SK-N-SH (cell line): ENCODE data around the gene IPO9. TPM values are rescaled to one million over a fixed set of nuclear protein-coding genes. Genes with fewer than 3 reads are reported as not detected.
A peak's percentile ranks its signal among the peaks of the same experiment; 100 is the strongest.

Experiments
- CTCF ChIA-PET: fragments of 300-600, 350-600 bp; formaldehyde crosslinking; extraction: SDS; loops from one replicate; lab custom pipeline; 2021; lab: Yijun Ruan, JAX
- POLR2A ChIA-PET: fragments of 350-600 bp; sonication (Branson Sonifier 250); formaldehyde crosslinking; extraction: SDS; loops from one replicate; lab custom pipeline; 2020; ENCODE audit warnings: antibody characterized with exemption, inconsistent platforms; lab: Yijun Ruan, JAX
- DNase-seq: peaks from one replicate; pipeline ENCODE4 v3.0.0; 2012
- H2AFZ ChIP-seq: fragments of 200-600 bp; sonication (generic); 2 replicates; pipeline ENCODE4 v1.8.1; 2016; ENCODE audit warnings: antibody characterized with exemption, mild to moderate bottlenecking, low read depth
- H3F3A ChIP-seq: fragments of 200-600 bp; sonication (generic); replicated peaks from 2 replicates; pipeline ENCODE3; 2016; ENCODE audit warnings: antibody characterized with exemption, mild to moderate bottlenecking; ENCODE audit not compliant: insufficient read depth
- H3K27ac ChIP-seq, 2 experiments: fragments of 200-500 bp in 1 of 2; fragments of 200-600 bp in 1 of 2; sonication (Bioruptor generic) in 1 of 2; sonication (generic), shearing (Covaris generic) in 1 of 2; 2 replicates each; pipeline versions ENCODE4 v1.5.1 to v1.6.1; 2014 to 2016; ENCODE audit warnings: low read depth in 2 of 2, inconsistent platforms in 1 of 2, low read length in 1 of 2, mild to moderate bottlenecking in 1 of 2, mixed read lengths in 1 of 2
- H3K27me3 ChIP-seq: fragments of 200-600 bp; sonication (generic), shearing (Covaris generic); 2 replicates; pipeline ENCODE4 v1.6.1; 2016; ENCODE audit warnings: mixed run types; ENCODE audit not compliant: insufficient read depth
- H3K36me3 ChIP-seq, 2 experiments: fragments of 200-500 bp in 1 of 2; fragments of 200-600 bp in 1 of 2; sonication (Bioruptor generic) in 1 of 2; sonication (generic) in 1 of 2; replicated peaks in 1 of 2; 2 replicates each; pipeline versions ENCODE3 to v1.5.1; 2014 to 2016; ENCODE audit warnings: low read length in 1 of 2, mild to moderate bottlenecking in 1 of 2; ENCODE audit not compliant: insufficient read depth in 2 of 2, control insufficient read depth in 1 of 2
- H3K4me1 ChIP-seq, 2 experiments: fragments of 200-500 bp in 1 of 2; fragments of 200-600 bp in 1 of 2; sonication (Bioruptor generic) in 1 of 2; sonication (generic), shearing (Covaris generic) in 1 of 2; 2 replicates each; pipeline versions ENCODE4 v1.5.1 to v1.6.1; 2014 to 2016; ENCODE audit warnings: low read depth in 1 of 2, low read length in 1 of 2, mixed run types in 1 of 2; ENCODE audit not compliant: insufficient read depth in 2 of 2, control insufficient read depth in 1 of 2
- H3K4me2 ChIP-seq: fragments of 200-600 bp; sonication (generic), shearing (Covaris generic); 2 replicates; pipeline ENCODE4 v1.6.1; 2017; ENCODE audit warnings: mixed run types
- H3K4me3 ChIP-seq, 2 experiments: fragments of 200-500 bp in 1 of 2; fragments of 200-600 bp in 1 of 2; sonication (Bioruptor generic) in 1 of 2; sonication (generic), shearing (Covaris generic) in 1 of 2; 2 replicates each; pipeline versions ENCODE4 v1.5.1 to v1.8.1; 2014 to 2016; ENCODE audit warnings: low read depth in 2 of 2, inconsistent platforms in 1 of 2, low read length in 1 of 2, mild to moderate bottlenecking in 1 of 2, mixed read lengths in 1 of 2, moderate library complexity in 1 of 2
- H3K79me2 ChIP-seq: fragments of 200-600 bp; sonication (generic); 2 replicates; pipeline ENCODE4 v1.8.1; 2017; ENCODE audit warnings: mild to moderate bottlenecking; ENCODE audit not compliant: insufficient read depth
- H3K9ac ChIP-seq: fragments of 200-600 bp; sonication (generic); 2 replicates; pipeline ENCODE4 v1.6.1; 2017; ENCODE audit warnings: mixed run types
- H3K9me2 ChIP-seq: fragments of 200-600 bp; sonication (generic); 2 replicates; pipeline ENCODE4 v1.6.1; 2017; ENCODE audit warnings: mixed run types
- H3K9me3 ChIP-seq: fragments of 200-600 bp; sonication (generic); 2 replicates; pipeline ENCODE4 v1.6.1; 2017; ENCODE audit warnings: mixed run types, mild to moderate bottlenecking, moderate library complexity
- H4K20me1 ChIP-seq: fragments of 200-600 bp; sonication (generic); 2 replicates; pipeline ENCODE4 v1.6.1; 2017; ENCODE audit warnings: mild to moderate bottlenecking, mixed run types; ENCODE audit not compliant: insufficient read depth
- CHD2 ChIP-seq: fragments of 150-350 bp; IDR thresholded peaks from 2 replicates; pipeline ENCODE4 v1.6.1; 2018; ENCODE audit warnings: low read length; ENCODE audit not compliant: partially characterized antibody
- CTCF ChIP-seq: fragments of 200-600 bp; sonication (generic); IDR thresholded peaks from 2 replicates; pipeline ENCODE4 v1.6.1; 2017; ENCODE audit warnings: antibody characterized with exemption, mild to moderate bottlenecking, moderate library complexity
- FOXJ3 ChIP-seq: sonication (generic); formaldehyde crosslinking; IDR thresholded peaks from 2 replicates; pipeline ENCODE4 v1.5.1; 2020; ENCODE audit warnings: mild to moderate bottlenecking, missing genetic modification reagents
- GABPA ChIP-seq: IDR thresholded peaks from 2 replicates; pipeline ENCODE4 v1.4.0; 2012; ENCODE audit warnings: low read depth, mild to moderate bottlenecking
- MXI1 ChIP-seq: IDR thresholded peaks from 2 replicates; pipeline ENCODE4 v1.6.1; 2012; ENCODE audit warnings: mild to moderate bottlenecking, low read depth, low read length, improper control_type of control experiment
- RAD21 ChIP-seq: IDR thresholded peaks from 2 replicates; pipeline ENCODE4 v1.6.1; 2012; ENCODE audit warnings: mild to moderate bottlenecking, low read length
- RCOR1 ChIP-seq: fragments of 150-350 bp; IDR thresholded peaks from 2 replicates; pipeline ENCODE4 v1.6.1; 2017; ENCODE audit warnings: antibody characterized with exemption, low read length
- REST ChIP-seq: IDR thresholded peaks from 2 replicates; pipeline ENCODE4 v1.6.1; 2012; ENCODE audit warnings: mild to moderate bottlenecking, low read depth, low read length, moderate library complexity
- SMC3 ChIP-seq: IDR thresholded peaks from 2 replicates; pipeline ENCODE4 v1.6.1; 2012; ENCODE audit warnings: low read depth, low read length, improper control_type of control experiment
- YY1 ChIP-seq: IDR thresholded peaks from 2 replicates; pipeline ENCODE4 v1.4.0; 2012; ENCODE audit warnings: low read depth, mild to moderate bottlenecking
- ZBTB33 ChIP-seq: IDR thresholded peaks from 2 replicates; pipeline ENCODE4 v1.4.0; 2012; ENCODE audit warnings: low read depth, borderline replicate concordance
- WGBS: methylation state at CpG from one replicate; pipeline ENCODE4 v1.1.6; 2017; ENCODE audit warnings: low lambda C conversion rate; 5-methylcytosine and 5-hydroxymethylcytosine counted together
- polyA plus RNA-seq, 3 experiments: library from polyadenylated mRNA; depleted of rRNA; stranded (reverse); fragments of >200 nt; gene quantifications; 2 replicates each; pipeline ENCODE4 v1.2.3, GENCODE V29; 2012
- TF ChIP-seq, protein P1 (sequence below): IDR thresholded peaks from 2 replicates; pipeline ENCODE4 v1.4.0; 2012; ENCODE audit warnings: low read depth
- TF ChIP-seq, protein P2 (sequence below): fragments of 150-350 bp; IDR thresholded peaks from 2 replicates; pipeline ENCODE4 v1.6.1; 2016; ENCODE audit warnings: mild to moderate bottlenecking, low read depth, low read length

IPO9 gene
- polyA plus RNA-seq, 1 of the 3 experiments (the other 2 are of a cell fraction) = 24.5 TPM

GRCh38 chr1:201848230-201848629 lies 19.3 kb downstream of the IPO9 start:
- H3K27ac ChIP-seq = peak overlapping the region in 1 of 2 experiments; percentile 86; a peak in 2 of 4 replicates
- no peak for DNase-seq
- no peak overlapping the region for H3K9ac ChIP-seq
- H3K4me3 ChIP-seq = no peak overlapping the region
- H4K20me1 ChIP-seq = peaks cover 9% of the 10 kb centered on the region
- peaks cover 73% of the 10 kb centered on the region for H3F3A ChIP-seq
- ChIA-PET CTCF (interaction anchor here (0.8 to 3.1 kb wide), 6 partner anchors 10 to 55 kb away, joined by 3 to 12 read pairs (median 3); no protein-coding TSS in a partner anchor), POLR2A (no interaction called here)
- peaks cover 5 to 34% of the 10 kb centered on the region in 2 experiments for H3K4me1 ChIP-seq
- H3K36me3 ChIP-seq = peaks cover 42 to 57% of the 10 kb centered on the region in 2 experiments
- H3K9me2 ChIP-seq = no peaks in the 10 kb centered on the region
- no peaks in the 10 kb centered on the region for H3K9me3 ChIP-seq
- H3K79me2 ChIP-seq = peaks cover 82% of the 10 kb centered on the region
- TF ChIP-seq CTCF (no peak), REST (no peak), SMC3 (no peak), CHD2 (no peak), ZBTB33 (no peak), GABPA (no peak), RCOR1 (no peak), YY1 (no peak), MXI1 (no peak), RAD21 (no peak), FOXJ3 (CRISPR knock-in tag) (no peak)
- TF ChIP-seq, protein P1, sequence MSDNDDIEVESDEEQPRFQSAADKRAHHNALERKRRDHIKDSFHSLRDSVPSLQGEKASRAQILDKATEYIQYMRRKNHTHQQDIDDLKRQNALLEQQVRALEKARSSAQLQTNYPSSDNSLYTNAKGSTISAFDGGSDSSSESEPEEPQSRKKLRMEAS = no peak
- TF ChIP-seq, protein P2, sequence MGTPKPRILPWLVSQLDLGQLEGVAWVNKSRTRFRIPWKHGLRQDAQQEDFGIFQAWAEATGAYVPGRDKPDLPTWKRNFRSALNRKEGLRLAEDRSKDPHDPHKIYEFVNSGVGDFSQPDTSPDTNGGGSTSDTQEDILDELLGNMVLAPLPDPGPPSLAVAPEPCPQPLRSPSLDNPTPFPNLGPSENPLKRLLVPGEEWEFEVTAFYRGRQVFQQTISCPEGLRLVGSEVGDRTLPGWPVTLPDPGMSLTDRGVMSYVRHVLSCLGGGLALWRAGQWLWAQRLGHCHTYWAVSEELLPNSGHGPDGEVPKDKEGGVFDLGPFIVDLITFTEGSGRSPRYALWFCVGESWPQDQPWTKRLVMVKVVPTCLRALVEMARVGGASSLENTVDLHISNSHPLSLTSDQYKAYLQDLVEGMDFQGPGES = no peak
- 97% methylated on average over 3 of the region's 6 CpGs for WGBS
- no peak overlapping the region for H3K4me2 ChIP-seq
- no peak overlapping the region for H2AFZ ChIP-seq
- no peaks in the 10 kb centered on the region for H3K27me3 ChIP-seq
